GM23338 (cell line): ENCODE data around the gene CFAP141. TPM values are rescaled to one million over a fixed set of nuclear protein-coding genes. Genes with fewer than 3 reads are reported as not detected.

Experiments
- ATAC-seq: fragments of 200-7000 bp; cut with Tn5 transposase; 3 replicates; pipeline ENCODE4 v1.9.1; 2020
- DNase-seq: peaks from one replicate; pipeline ENCODE4 v3.0.0-alpha.2; 2015; ENCODE audit warnings: low spot score
- H2AFZ ChIP-seq: fragments of 200-600 bp; sonication (generic); 2 replicates; pipeline ENCODE4 v1.8.0; 2016; ENCODE audit warnings: antibody characterized with exemption, mild to moderate bottlenecking, moderate library complexity
- H3F3A ChIP-seq: fragments of 200-600 bp; sonication (generic); replicated peaks from 2 replicates; pipeline ENCODE4 v1.8.0; 2017; ENCODE audit warnings: antibody characterized with exemption, mixed run types, low read depth
- H3K27ac ChIP-seq: fragments of 200-600 bp; sonication (generic); 2 replicates; pipeline ENCODE4 v1.6.1; 2016; ENCODE audit warnings: low read depth
- H3K27me3 ChIP-seq: fragments of 200-600 bp; sonication (generic); 2 replicates; pipeline ENCODE4 v1.8.0; 2016; ENCODE audit warnings: mild to moderate bottlenecking, mixed run types, moderate library complexity; ENCODE audit not compliant: insufficient read depth
- H3K36me3 ChIP-seq: fragments of 200-600 bp; sonication (generic); 2 replicates; pipeline ENCODE4 v1.8.0; 2016; ENCODE audit warnings: mild to moderate bottlenecking; ENCODE audit not compliant: insufficient read depth
- H3K4me1 ChIP-seq: fragments of 200-600 bp; sonication (generic); 2 replicates; pipeline ENCODE4 v1.8.0; 2016; ENCODE audit warnings: mild to moderate bottlenecking, moderate library complexity; ENCODE audit not compliant: insufficient read depth
- H3K4me2 ChIP-seq: fragments of 200-600 bp; sonication (generic); 2 replicates; pipeline ENCODE4 v1.7.1; 2017; ENCODE audit warnings: mixed run types
- H3K4me3 ChIP-seq: fragments of 200-600 bp; sonication (generic); 2 replicates; pipeline ENCODE4 v1.6.1; 2016; ENCODE audit warnings: mixed run types
- H3K79me2 ChIP-seq: fragments of 200-600 bp; sonication (generic); replicated peaks from 2 replicates; pipeline ENCODE4 v1.8.0; 2017; ENCODE audit warnings: mild to moderate bottlenecking; ENCODE audit not compliant: insufficient read depth
- H3K9me2 ChIP-seq: fragments of 200-600 bp; sonication (generic); 2 replicates; pipeline ENCODE4 v1.8.0; 2017; ENCODE audit not compliant: insufficient read depth
- H4K20me1 ChIP-seq: fragments of 200-600 bp; sonication (generic); replicated peaks from 2 replicates; pipeline ENCODE4 v1.8.0; 2017; ENCODE audit warnings: mild to moderate bottlenecking; ENCODE audit not compliant: insufficient read depth
- H3K27ac Mint-ChIP-seq: 2 replicates; pipeline ENCODE4 v1.8.0; 2020; ENCODE audit warnings: inconsistent platforms, mild to moderate bottlenecking, moderate library complexity, mixed read lengths
- H3K27me3 Mint-ChIP-seq: 3 replicates; pipeline ENCODE4 v1.8.0; 2022; ENCODE audit warnings: low read depth, mild to moderate bottlenecking, moderate library complexity, mixed read lengths, inconsistent platforms; ENCODE audit not compliant: insufficient read depth, poor library complexity
- H3K36me3 Mint-ChIP-seq: 3 replicates; pipeline ENCODE4 v1.8.0; 2021; ENCODE audit warnings: low read depth, mild to moderate bottlenecking, inconsistent platforms, moderate library complexity, mixed read lengths
- H3K4me1 Mint-ChIP-seq: 3 replicates; pipeline ENCODE4 v1.8.0; 2020; ENCODE audit warnings: mild to moderate bottlenecking, inconsistent platforms, mixed read lengths
- H3K4me3 Mint-ChIP-seq: 3 replicates; pipeline ENCODE4 v1.8.0; 2021; ENCODE audit warnings: moderate library complexity, mild to moderate bottlenecking, inconsistent platforms, mixed read lengths
- H3K9me3 Mint-ChIP-seq: 3 replicates; pipeline ENCODE4 v1.8.0; 2020; ENCODE audit warnings: moderate library complexity, mild to moderate bottlenecking, inconsistent platforms, mixed read lengths
- CREB1 ChIP-seq: fragments of 250-450 bp; sonication (Bioruptor Pico); IDR thresholded peaks from 2 replicates; pipeline ENCODE4 v1.5.0; 2020; ENCODE audit warnings: low read depth, mild to moderate bottlenecking, moderate library complexity
- CTCF ChIP-seq, 2 experiments: fragments of 200-600 bp in 1 of 2; sonication (generic) in 1 of 2; conservative IDR thresholded peaks; 2 replicates each; pipeline versions ENCODE4 v1.5.1 to v1.6.1; 2016 to 2017; ENCODE audit warnings: antibody characterized with exemption in 2 of 2, low read depth in 2 of 2, mild to moderate bottlenecking in 2 of 2, moderate library complexity in 1 of 2
- ETS1 ChIP-seq: IDR thresholded peaks from 2 replicates; pipeline ENCODE4 v1.6.1; 2016; ENCODE audit warnings: antibody characterized with exemption
- EZH2 ChIP-seq: fragments of 200-600 bp; sonication (generic); IDR thresholded peaks from one replicate; pipeline ENCODE4 v1.8.0; 2017; ENCODE audit warnings: antibody characterized with exemption, mild to moderate bottlenecking, low read depth; ENCODE audit not compliant: unreplicated experiment
- EZH2phosphoT487 ChIP-seq: fragments of 200-600 bp; sonication (generic); IDR thresholded peaks from one replicate; pipeline ENCODE4 v1.8.1; 2018; ENCODE audit warnings: antibody characterized with exemption; ENCODE audit not compliant: unreplicated experiment
- JUNB ChIP-seq: IDR thresholded peaks from one replicate; pipeline ENCODE4 v1.6.1; 2016; ENCODE audit warnings: antibody characterized with exemption; ENCODE audit not compliant: unreplicated experiment
- NANOG ChIP-seq: IDR thresholded peaks from 2 replicates; pipeline ENCODE4 v1.6.1; 2016; ENCODE audit warnings: antibody characterized with exemption, borderline replicate concordance
- POLR2AphosphoS5 ChIP-seq: IDR thresholded peaks from 2 replicates; pipeline ENCODE4 v1.6.1; 2016; ENCODE audit warnings: antibody characterized with exemption, low read depth
- STAT1 ChIP-seq: IDR thresholded peaks from one replicate; pipeline ENCODE4 v1.6.1; 2016; ENCODE audit warnings: antibody characterized with exemption; ENCODE audit not compliant: unreplicated experiment
- ZNF114 ChIP-seq: fragments of 250-450 bp; sonication (Bioruptor Pico); IDR thresholded peaks from 2 replicates; pipeline ENCODE4 v1.5.0; 2020; ENCODE audit warnings: mild to moderate bottlenecking, moderate library complexity
- ZNF331 ChIP-seq: fragments of 250-450 bp; sonication (Bioruptor Pico); IDR thresholded peaks from 2 replicates; pipeline ENCODE4 v1.5.0; 2020; ENCODE audit warnings: low read depth, mild to moderate bottlenecking, moderate library complexity
- ZNF462 ChIP-seq: fragments of 250-450 bp; sonication (Bioruptor Pico); IDR thresholded peaks from 2 replicates; pipeline ENCODE4 v1.5.0; 2020; ENCODE audit warnings: mild to moderate bottlenecking, moderate library complexity
- polyA plus RNA-seq: library from polyadenylated mRNA; unstranded; fragments of >200 nt; fragmentation: Nextera tagmentation; extraction: Ambion mirVana; gene quantifications from 2 replicates; pipeline ENCODE4 v1.2.1, GENCODE V29; 2016
- total RNA-seq: library from RNA; depleted of rRNA; stranded (reverse); fragments of >200 nt; shearing (Covaris generic); gene quantifications from 2 replicates; pipeline ENCODE4 v1.2.3, GENCODE V29; 2014

CFAP141 gene
- total and polyA plus RNA-seq, 2 experiments from 2014 or later: not detected

GRCh38 chr1:154222918-154223317 is 16.8 kb upstream of the CFAP141 start:
- Mint-ChIP-seq H3K9me3 (peaks cover 4% of the 10 kb centered on the region; the same call in 2 of the 3 replicates), H3K4me3 (peak overlapping the region; percentile 99), H3K27ac (peak overlapping the region; percentile 76), H3K4me1 (peaks cover 30% of the 10 kb centered on the region), H3K27me3 (peaks cover 16% of the 10 kb centered on the region), H3K36me3 (peaks cover 74% of the 10 kb centered on the region)
- TF ChIP-seq EZH2phosphoT487: no peak
- no peak for TF ChIP-seq CREB1 (CRISPR knock-in tag)
- no peak for TF ChIP-seq ZNF331 (CRISPR knock-in tag)
- TF ChIP-seq STAT1: no peak
- TF ChIP-seq JUNB: no peak
- H3K4me3 ChIP-seq: peak overlapping the region; percentile 75
- H3K4me2 ChIP-seq: peak overlapping the region; percentile 94
- H3K27me3 ChIP-seq: no peaks in the 10 kb centered on the region
- H3K79me2 ChIP-seq: peaks cover 91% of the 10 kb centered on the region
- DNase-seq: no peak
- peaks cover 29% of the 10 kb centered on the region for H3K36me3 ChIP-seq
- no peaks in the 10 kb centered on the region for H3K9me2 ChIP-seq
- H3F3A ChIP-seq: peaks cover 8% of the 10 kb centered on the region; the same call in 1 of the 2 replicates
- no peak for ATAC-seq
- peaks cover 26% of the 10 kb centered on the region for H4K20me1 ChIP-seq
- H3K27ac ChIP-seq: peak overlapping the region; percentile 41
- H3K4me1 ChIP-seq: peaks cover 41% of the 10 kb centered on the region
- H2AFZ ChIP-seq: no peak overlapping the region

- Mint-ChIP-seq H3K9me3 (peaks cover 4% of the 10 kb centered on the region; the same call in 2 of the 3 replicates), H3K36me3 (peaks cover 74% of the 10 kb centered on the region), H3K4me1 (peaks cover 30% of the 10 kb centered on the region), H3K27me3 (peaks cover 16% of the 10 kb centered on the region), H3K4me3 (peak overlapping the region; percentile 99), H3K27ac (peak overlapping the region; percentile 76)
- Histone ChIP-seq H2AFZ (no peak overlapping the region), H3K27ac (peak overlapping the region; percentile 90), H3K4me2 (peak overlapping the region; percentile 94), H3F3A (peaks cover 9% of the 10 kb centered on the region; the same call in 1 of the 2 replicates), H3K36me3 (peaks cover 29% of the 10 kb centered on the region), H3K9me2 (no peaks in the 10 kb centered on the region), H3K79me2 (peaks cover 91% of the 10 kb centered on the region), H3K4me3 (peak overlapping the region; percentile 75), H3K4me1 (peaks cover 41% of the 10 kb centered on the region), H3K27me3 (no peaks in the 10 kb centered on the region), H4K20me1 (peaks cover 22% of the 10 kb centered on the region)
- ATAC-seq (no peak), DNase-seq (no peak)
- TF ChIP-seq ETS1 (no peak), EZH2 (no peak), NANOG (no peak), JUNB (no peak), ZNF114 (CRISPR knock-in tag) (no peak), ZNF462 (CRISPR knock-in tag) (no peak), CTCF (conservative IDR thresholded peaks at IDR 0.05; ENCODE audit: low read depth in 2 of 2) (no peak), EZH2phosphoT487 (no peak), CREB1 (CRISPR knock-in tag) (no peak), POLR2AphosphoS5 (no peak), ZNF331 (CRISPR knock-in tag) (no peak)
These were observed 16.4 kb upstream of the CFAP141 start for GRCh38 chr1:154222518-154222917.
